K562 (cell line): ENCODE results near the gene SPATS2. TPM values are rescaled to one million over a fixed set of nuclear protein-coding genes. Genes with fewer than 3 reads are reported as not detected.

Source experiments
- CBX8 ChIP-seq: fragments of 200-600 bp; sonication (generic); IDR thresholded peaks from 2 replicates; pipeline ENCODE4 v1.6.1; 2012; ENCODE audit warnings: borderline replicate concordance, mixed run types, low read depth, mild to moderate bottlenecking, moderate library complexity, mixed read lengths, low read length, control low read depth, inconsistent platforms; ENCODE audit not compliant: poor library complexity, severe bottlenecking; ENCODE audit errors: extremely low read depth
- EP300 ChIP-seq: IDR thresholded peaks from 2 replicates; pipeline ENCODE4 v1.6.1; 2012; ENCODE audit warnings: low read length, improper control_type of control experiment
- ETV5 ChIP-seq: sonication (generic); formaldehyde crosslinking; IDR thresholded peaks from 2 replicates; pipeline ENCODE4 v1.4.0; 2020; ENCODE audit warnings: low read depth, mild to moderate bottlenecking, missing genetic modification reagents
- GABPA ChIP-seq: fragments of 200-800 bp; sonication (Bioruptor generic); conservative IDR thresholded peaks from 2 replicates; pipeline ENCODE4 v1.6.1; 2016; ENCODE audit warnings: low read depth, missing genetic modification characterization, missing compliant biosample characterization
- HINFP ChIP-seq: fragments of 450-650 bp; conservative IDR thresholded peaks from 2 replicates; pipeline ENCODE4 v1.6.1; 2016; ENCODE audit warnings: missing genetic modification characterization, low read depth, mild to moderate bottlenecking, control low read depth, missing compliant biosample characterization
- NFIC ChIP-seq: fragments of 450-650 bp; IDR thresholded peaks from 2 replicates; pipeline ENCODE4 v1.6.1; 2017; ENCODE audit warnings: mild to moderate bottlenecking, inconsistent platforms
- NR1H2 ChIP-seq: sonication (generic); formaldehyde crosslinking; IDR thresholded peaks from 2 replicates; pipeline ENCODE4 v1.4.0; 2020; ENCODE audit warnings: mild to moderate bottlenecking, missing genetic modification reagents
- RCOR1 ChIP-seq, 2 experiments: IDR thresholded peaks; 2 replicates each; pipeline ENCODE4 v1.6.1; 2012; ENCODE audit warnings: low read depth in 2 of 2, low read length in 2 of 2, borderline replicate concordance in 1 of 2, improper control_type of control experiment in 1 of 2
- TSHZ1 ChIP-seq: fragments of 250-450 bp; sonication (Bioruptor Pico); IDR thresholded peaks from 2 replicates; pipeline ENCODE4 v1.4.0; 2020; ENCODE audit warnings: mild to moderate bottlenecking, moderate library complexity
- USF2 ChIP-seq: sonication (generic); formaldehyde crosslinking; IDR thresholded peaks from 2 replicates; pipeline ENCODE4 v1.5.0; 2020; ENCODE audit warnings: missing genetic modification reagents
- ZNF507 ChIP-seq: conservative IDR thresholded peaks from 2 replicates; pipeline ENCODE4 v1.6.1; 2017; ENCODE audit warnings: missing genetic modification characterization, missing compliant biosample characterization
- polyA plus RNA-seq, 8 experiments: library from polyadenylated mRNA; depleted of rRNA in 4 of 8; stranded (reverse) in 5 of 8; unstranded in 3 of 8; fragments of >200 nt; fragmentation: Nextera tagmentation in 2 of 8; fragmentation: Illumina TruSeq in 1 of 8; extraction: Ambion mirVana in 2 of 8; extraction: Trizol in 1 of 8; gene quantifications; 2 replicates each; pipeline versions ENCODE4 v1.2.1 to v1.2.3, GENCODE V29; 2011 to 2014; ENCODE audit warnings: inconsistent platforms in 1 of 8, missing spikeins in 1 of 8
- total RNA-seq, 7 experiments: library from RNA; depleted of rRNA in 6 of 7; stranded (reverse); fragments of >200 nt in 6 of 7; fragmentation: Illumina TruSeq in 2 of 7; extraction: Trizol in 2 of 7; gene quantifications; 2 replicates each; pipeline versions ENCODE4 v1.2.1 to v1.2.3, GENCODE V29; 2011 to 2021; ENCODE audit warnings: low replicate concordance in 1 of 7
- TF ChIP-seq, protein P1 (sequence below): fragments of 250-450 bp; sonication (Bioruptor Pico); IDR thresholded peaks from 2 replicates; pipeline ENCODE4 v1.8.0; 2022; ENCODE audit warnings: moderate library complexity, mild to moderate bottlenecking, inconsistent platforms
- TF ChIP-seq, protein P2 (sequence below): fragments of 250-450 bp; sonication (Bioruptor Pico); IDR thresholded peaks from 2 replicates; pipeline ENCODE4 v1.8.0; 2022; ENCODE audit warnings: moderate library complexity, mild to moderate bottlenecking, inconsistent platforms
- TF ChIP-seq, protein P3 (sequence below): fragments of 250-450 bp; sonication (Bioruptor Pico); IDR thresholded peaks from 2 replicates; pipeline ENCODE4 v1.8.0; 2021; ENCODE audit warnings: moderate library complexity, mild to moderate bottlenecking, inconsistent platforms

SPATS2 gene
- total and polyA plus RNA-seq, 9 of the 15 experiments (the other 6 are each of a cell fraction or from before 2014, with no cell fraction given), result 5.4 to 48.2 (median 17.5) TPM

DNA sequence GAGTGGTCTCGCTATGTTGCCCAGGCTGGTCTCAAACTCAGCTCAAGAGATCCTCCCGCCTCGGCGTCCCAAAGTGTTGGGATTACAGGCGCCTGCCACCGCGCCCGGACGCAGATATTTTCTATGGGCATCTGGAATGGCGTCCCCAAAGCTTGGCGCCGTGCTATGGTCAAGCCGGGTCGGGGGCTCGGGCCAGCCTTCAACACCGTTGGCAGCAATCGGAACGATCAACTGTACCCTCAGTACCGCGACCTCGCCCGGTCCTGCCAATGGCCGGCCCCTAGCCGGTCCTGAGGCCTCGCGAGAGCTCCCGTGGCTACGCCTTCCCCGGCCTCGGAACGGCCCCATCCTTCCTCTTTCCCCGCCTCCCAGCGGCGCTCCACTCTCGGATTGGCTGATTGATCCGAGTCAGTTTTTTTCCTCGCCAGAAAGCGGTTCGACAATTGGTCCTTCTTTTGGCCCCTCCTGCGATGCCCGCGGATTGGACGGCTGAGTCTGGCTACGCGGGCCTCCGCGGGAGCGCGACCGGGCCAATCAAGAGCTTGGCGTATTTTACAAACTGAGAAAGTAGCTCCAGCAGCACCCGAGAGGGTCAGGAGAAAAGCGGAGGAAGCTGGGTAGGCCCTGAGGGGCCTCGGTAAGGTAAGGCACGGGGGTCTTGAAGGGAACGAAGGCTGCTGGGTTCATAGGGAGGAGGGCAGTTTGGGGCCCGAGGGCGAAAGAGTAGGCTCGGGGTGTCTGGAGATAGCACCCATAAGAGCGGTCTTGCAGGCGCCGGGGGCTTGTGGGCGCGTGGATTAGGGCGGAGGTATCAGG is 44.3 kb upstream of the SPATS2 start, which contains the start of gene TROAP (continued):
- TF ChIP-seq NFIC, result peak; percentile 2; the same call in 1 of the 2 replicates
- no peak for TF ChIP-seq ZNF507 (tag)
- TF ChIP-seq HINFP, result no peak
- TF ChIP-seq TSHZ1 (CRISPR knock-in tag), result no peak
- peak; percentile 21; the same call in 1 of the 2 replicates for TF ChIP-seq GABPA (tag)
- 0 out of 4 replicates have a peak, but pooled peaks of 1 of the 2 experiments have one; percentile 21 for TF ChIP-seq RCOR1 (IDR thresholded peaks at IDR 0.05; ENCODE audit: borderline replicate concordance in 1 of 2, low read depth in 2 of 2, low read length in 2 of 2)
- 0 out of 2 replicates have a peak, but pooled peaks have one; percentile 4 for TF ChIP-seq NR1H2 (CRISPR knock-in tag)
- no peak for TF ChIP-seq EP300
- no peak for TF ChIP-seq USF2
- TF ChIP-seq, protein P1, sequence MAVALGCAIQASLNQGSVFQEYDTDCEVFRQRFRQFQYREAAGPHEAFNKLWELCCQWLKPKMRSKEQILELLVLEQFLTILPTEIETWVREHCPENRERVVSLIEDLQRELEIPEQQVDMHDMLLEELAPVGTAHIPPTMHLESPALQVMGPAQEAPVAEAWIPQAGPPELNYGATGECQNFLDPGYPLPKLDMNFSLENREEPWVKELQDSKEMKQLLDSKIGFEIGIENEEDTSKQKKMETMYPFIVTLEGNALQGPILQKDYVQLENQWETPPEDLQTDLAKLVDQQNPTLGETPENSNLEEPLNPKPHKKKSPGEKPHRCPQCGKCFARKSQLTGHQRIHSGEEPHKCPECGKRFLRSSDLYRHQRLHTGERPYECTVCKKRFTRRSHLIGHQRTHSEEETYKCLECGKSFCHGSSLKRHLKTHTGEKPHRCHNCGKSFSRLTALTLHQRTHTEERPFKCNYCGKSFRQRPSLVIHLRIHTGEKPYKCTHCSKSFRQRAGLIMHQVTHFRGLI (CRISPR knock-in tag), result no peak
- TF ChIP-seq CBX8, result no peak
- TF ChIP-seq, protein P2, sequence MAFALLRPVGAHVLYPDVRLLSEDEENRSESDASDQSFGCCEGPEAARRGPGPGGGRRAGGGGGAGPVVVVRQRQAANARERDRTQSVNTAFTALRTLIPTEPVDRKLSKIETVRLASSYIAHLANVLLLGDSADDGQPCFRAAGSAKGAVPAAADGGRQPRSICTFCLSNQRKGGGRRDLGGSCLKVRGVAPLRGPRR (CRISPR knock-in tag), result no peak
- TF ChIP-seq, protein P3, sequence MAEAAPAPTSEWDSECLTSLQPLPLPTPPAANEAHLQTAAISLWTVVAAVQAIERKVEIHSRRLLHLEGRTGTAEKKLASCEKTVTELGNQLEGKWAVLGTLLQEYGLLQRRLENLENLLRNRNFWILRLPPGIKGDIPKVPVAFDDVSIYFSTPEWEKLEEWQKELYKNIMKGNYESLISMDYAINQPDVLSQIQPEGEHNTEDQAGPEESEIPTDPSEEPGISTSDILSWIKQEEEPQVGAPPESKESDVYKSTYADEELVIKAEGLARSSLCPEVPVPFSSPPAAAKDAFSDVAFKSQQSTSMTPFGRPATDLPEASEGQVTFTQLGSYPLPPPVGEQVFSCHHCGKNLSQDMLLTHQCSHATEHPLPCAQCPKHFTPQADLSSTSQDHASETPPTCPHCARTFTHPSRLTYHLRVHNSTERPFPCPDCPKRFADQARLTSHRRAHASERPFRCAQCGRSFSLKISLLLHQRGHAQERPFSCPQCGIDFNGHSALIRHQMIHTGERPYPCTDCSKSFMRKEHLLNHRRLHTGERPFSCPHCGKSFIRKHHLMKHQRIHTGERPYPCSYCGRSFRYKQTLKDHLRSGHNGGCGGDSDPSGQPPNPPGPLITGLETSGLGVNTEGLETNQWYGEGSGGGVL (CRISPR knock-in tag), result no peak
- TF ChIP-seq ETV5 (CRISPR knock-in tag), result no peak
